ENCODE results near the gene XRCC4. TPM values are rescaled to one million over a fixed set of nuclear protein-coding genes. Genes with fewer than 3 reads are reported as not detected.
A peak's percentile ranks its signal among the peaks of the same experiment; 100 is the strongest.

Gene XRCC4
- total and polyA plus RNA-seq, 2 of the 13 experiments (the other 11 are each of a cell fraction or from before 2014, with no cell fraction given), result 2.8 to 12.6 TPM

- TF ChIP-seq ZNF646 (CRISPR knock-in tag; IDR thresholded peaks at IDR 0.05), result no peak
- no peak for TF ChIP-seq JARID2 (CRISPR knock-in tag; IDR thresholded peaks at IDR 0.05; ENCODE audit: insufficient replicate concordance)
- TF ChIP-seq ZSCAN12 (CRISPR knock-in tag; IDR thresholded peaks at IDR 0.05), result no peak
- TF ChIP-seq KDM1A (CRISPR knock-in tag; IDR thresholded peaks at IDR 0.05), result peak; percentile 73
- TF ChIP-seq SRSF4 (IDR thresholded peaks at IDR 0.05; ENCODE audit: low read depth, low read length, poor library complexity, severe bottlenecking), result no peak
- TF ChIP-seq ATF7-NPFF (CRISPR knock-in tag; IDR thresholded peaks at IDR 0.05; ENCODE audit: low read depth), result no peak
- no peak for TF ChIP-seq GTF3A (CRISPR knock-in tag; conservative IDR thresholded peaks at IDR 0.05)
- TF ChIP-seq ZNF343 (CRISPR knock-in tag; IDR thresholded peaks at IDR 0.05), result no peak
- TF ChIP-seq NFYC (CRISPR knock-in tag; IDR thresholded peaks at IDR 0.05), result no peak
- no peak for TF ChIP-seq EZH2 (conservative IDR thresholded peaks at IDR 0.05; ENCODE audit: low read depth, low read length)
- TF ChIP-seq ZHX1 (CRISPR knock-in tag; IDR thresholded peaks at IDR 0.05; ENCODE audit: low read depth), result no peak; the same call in 1 of the 2 replicates
- peak; percentile 22; the same call in 1 of the 2 replicates for TF ChIP-seq HOXA3 (CRISPR knock-in tag; IDR thresholded peaks at IDR 0.05)
- TF ChIP-seq DMAP1 (CRISPR knock-in tag; IDR thresholded peaks at IDR 0.05), result no peak
- no peak for TF ChIP-seq ZNF562 (CRISPR knock-in tag; IDR thresholded peaks at IDR 0.05; ENCODE audit: borderline replicate concordance)
- no peak for TF ChIP-seq ZFP82 (CRISPR knock-in tag; IDR thresholded peaks at IDR 0.05; ENCODE audit: borderline replicate concordance)
- peak; percentile 87 for TF ChIP-seq DPF2 (CRISPR knock-in tag; IDR thresholded peaks at IDR 0.05; ENCODE audit: borderline replicate concordance, low read depth)
- no peak for TF ChIP-seq AFF4 (CRISPR knock-in tag; IDR thresholded peaks at IDR 0.05)
- no peak for TF ChIP-seq SETDB1 (CRISPR knock-in tag; IDR thresholded peaks at IDR 0.05; ENCODE audit: borderline replicate concordance)
Observed at GRCh38 chr5:83124593-83124992, 47.2 kb downstream of the XRCC4 start (continued).
